ENCODE results near the gene SLC9C2. TPM values are rescaled to one million over a fixed set of nuclear protein-coding genes. Genes with fewer than 3 reads are reported as not detected.

The SLC9C2 gene
- total RNA-seq, 4 donors from 2014 or later, result 0.34 TPM; not detected in 3

GRCh38 chr1:173627269-173627668 lies 24.4 kb upstream of the SLC9C2 start:
- TF ChIP-seq CTCF (IDR thresholded peaks at IDR 0.05; ENCODE audit: low read depth), result no peak

DNA sequence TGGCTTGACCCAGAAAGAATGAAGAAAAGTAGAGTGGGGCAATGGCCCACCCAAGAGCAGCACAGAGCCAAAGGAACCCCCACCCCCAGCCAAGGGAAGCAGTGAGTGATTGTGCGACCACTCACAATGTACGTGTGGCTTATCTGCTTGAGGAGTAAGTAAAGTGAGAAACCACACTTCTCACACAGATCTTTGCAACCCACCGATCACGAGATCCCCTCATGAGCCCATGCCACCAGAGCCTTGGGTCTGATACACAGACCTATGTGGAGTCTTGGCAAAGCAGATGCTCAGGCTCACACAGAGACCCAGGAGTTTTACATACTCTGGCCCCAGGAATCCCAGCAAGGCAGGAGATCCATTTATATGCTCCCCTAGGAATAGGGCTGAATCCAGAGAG lies 14.0 kb upstream of the SLC9C2 start:
- no peak for TF ChIP-seq CTCF (IDR thresholded peaks at IDR 0.05; ENCODE audit: low read depth)

- no peak for TF ChIP-seq CTCF (IDR thresholded peaks at IDR 0.05; ENCODE audit: low read depth)
Measured at GRCh38 chr1:173608503-173609216, 5.8 kb upstream of the SLC9C2 start.

DNA sequence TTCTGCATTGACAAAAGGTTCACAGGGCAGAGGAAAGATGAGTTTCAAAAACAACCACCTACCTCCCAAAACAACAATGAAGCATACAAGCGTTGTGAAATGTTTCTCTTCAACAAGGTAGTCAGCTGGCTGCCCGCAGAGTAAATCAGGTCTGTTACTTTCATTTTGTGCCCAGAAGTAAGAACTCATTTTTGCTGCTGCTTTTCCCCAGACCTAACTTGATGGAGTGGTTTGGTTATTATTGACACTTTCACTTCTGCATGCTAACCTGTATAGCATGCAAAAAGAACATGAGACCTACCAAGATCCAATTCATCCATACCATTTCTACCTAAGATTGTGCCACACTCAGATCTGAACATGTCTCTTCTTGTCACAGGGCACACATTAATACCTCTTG lies 1.3 kb downstream of the SLC9C2 start:
- no peak for TF ChIP-seq CTCF (IDR thresholded peaks at IDR 0.05; ENCODE audit: low read depth)

DNA sequence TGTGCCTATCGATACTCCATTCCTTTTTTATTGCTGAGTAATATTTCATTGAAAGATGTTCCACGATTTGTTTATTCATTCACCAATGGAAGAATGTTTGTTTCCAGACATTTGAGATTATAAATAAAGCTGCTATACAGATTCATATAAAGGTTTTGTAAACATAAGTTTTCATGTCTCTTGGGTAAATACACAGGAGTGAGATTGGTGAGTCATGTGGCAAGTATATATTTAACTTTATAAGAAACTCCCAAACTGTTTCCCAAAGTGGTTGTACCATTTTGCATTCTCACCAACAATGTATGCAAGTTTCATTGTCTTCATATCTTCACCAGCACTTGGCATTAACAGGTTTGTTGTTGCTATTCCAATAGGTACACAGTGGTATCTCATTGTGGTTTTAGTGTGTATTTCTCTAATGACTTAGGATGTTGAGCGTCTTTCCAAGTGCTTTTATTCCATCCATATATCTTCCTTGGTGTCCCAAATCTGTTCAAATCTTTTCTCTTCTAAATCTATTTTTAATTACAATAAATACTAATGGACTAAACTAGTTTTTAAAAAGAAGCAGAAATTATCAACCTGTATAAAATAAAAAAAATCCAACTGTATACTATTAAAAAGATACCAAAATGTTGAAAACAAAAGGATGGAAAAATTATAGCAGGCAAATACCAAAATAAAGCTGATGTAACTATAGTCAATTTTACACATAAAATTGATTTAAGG lies 6.6 kb downstream of the SLC9C2 start:
- TF ChIP-seq CTCF (IDR thresholded peaks at IDR 0.05; ENCODE audit: low read depth), result no peak

GRCh38 chr1:173590557-173590956 lies 12.3 kb downstream of the SLC9C2 start:
- no peak for TF ChIP-seq CTCF (IDR thresholded peaks at IDR 0.05; ENCODE audit: low read depth)

DNA sequence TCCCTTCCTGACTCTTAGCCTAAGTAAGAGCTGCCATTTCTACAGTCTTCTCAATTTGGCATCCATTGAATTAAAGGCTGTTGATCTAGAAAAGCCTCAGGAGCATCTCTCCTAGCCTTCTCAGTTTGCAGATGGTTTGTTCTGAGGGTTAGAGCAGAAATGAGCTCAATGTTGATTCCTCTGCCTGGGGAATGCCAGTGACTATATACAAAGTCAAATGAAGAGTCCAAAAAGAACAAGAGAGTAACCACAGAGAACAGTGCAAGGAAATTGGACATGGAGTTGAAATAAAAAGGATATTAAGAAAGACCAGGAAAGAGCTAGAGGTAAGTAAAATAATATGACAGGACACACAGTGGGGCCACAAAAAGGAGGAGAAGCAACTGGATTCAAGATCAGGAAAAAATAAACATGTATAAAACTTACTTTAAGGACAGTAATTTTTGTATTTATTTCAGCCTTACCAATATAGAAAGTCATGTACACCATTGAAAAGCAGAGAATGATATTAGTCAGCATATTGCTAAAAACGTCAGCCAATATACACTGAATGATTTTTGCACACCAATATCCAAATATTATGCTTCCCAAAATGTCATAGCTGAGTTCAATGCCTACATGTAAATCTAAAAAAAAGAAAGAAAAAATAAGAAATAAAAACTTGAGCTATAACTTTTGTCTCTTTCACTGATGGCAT lies 21.3 kb downstream of the SLC9C2 start:
- no peak for TF ChIP-seq CTCF (IDR thresholded peaks at IDR 0.05; ENCODE audit: low read depth)

Measured in subcutaneous adipose tissue (tissue), 4 donors.